ENCODE results near the gene SRF.

DNA sequence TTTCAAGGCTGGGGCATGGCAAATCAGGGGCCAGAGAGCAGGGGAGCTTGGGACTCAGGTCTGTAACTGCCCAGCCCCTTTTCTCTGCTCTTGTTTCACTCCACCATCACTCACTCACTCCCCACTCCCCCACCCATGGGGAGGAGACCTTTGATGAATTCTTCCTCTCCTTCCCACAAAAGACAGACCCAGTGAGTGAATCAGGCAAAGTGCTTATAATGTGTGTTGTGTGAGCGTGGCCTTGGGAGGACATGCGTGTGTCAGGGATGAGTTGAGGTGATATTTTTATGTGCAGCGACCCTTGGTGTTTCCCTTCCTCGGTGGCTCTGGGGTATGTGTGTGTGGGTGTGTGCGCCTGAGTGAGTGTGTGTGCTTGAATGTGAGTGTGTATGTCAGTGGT lies 9.9 kb downstream of the SRF start:
- TF ChIP-seq CTCF (IDR thresholded peaks at IDR 0.05): no peak
- no peak for TF ChIP-seq EZH2 (IDR thresholded peaks at IDR 0.05; ENCODE audit: borderline replicate concordance, insufficient read depth, low read depth, low read length, poor library complexity, severe bottlenecking)

Data from B cell (primary cell).